IPS-NIHi7 (cell line): ENCODE measurements around the gene SLCO1C1.
"Not testable (repeated sequence)": the region's sequence is repeated elsewhere in the genome, so short reads cannot be mapped to it uniquely, and the experiment has no call there.

Experiments
- DNase-seq: peaks from one replicate; pipeline ENCODE4 v3.0.0; 2012; ENCODE audit warnings: mixed read lengths; ENCODE audit errors: extremely low spot score

SLCO1C1 gene, protein sequence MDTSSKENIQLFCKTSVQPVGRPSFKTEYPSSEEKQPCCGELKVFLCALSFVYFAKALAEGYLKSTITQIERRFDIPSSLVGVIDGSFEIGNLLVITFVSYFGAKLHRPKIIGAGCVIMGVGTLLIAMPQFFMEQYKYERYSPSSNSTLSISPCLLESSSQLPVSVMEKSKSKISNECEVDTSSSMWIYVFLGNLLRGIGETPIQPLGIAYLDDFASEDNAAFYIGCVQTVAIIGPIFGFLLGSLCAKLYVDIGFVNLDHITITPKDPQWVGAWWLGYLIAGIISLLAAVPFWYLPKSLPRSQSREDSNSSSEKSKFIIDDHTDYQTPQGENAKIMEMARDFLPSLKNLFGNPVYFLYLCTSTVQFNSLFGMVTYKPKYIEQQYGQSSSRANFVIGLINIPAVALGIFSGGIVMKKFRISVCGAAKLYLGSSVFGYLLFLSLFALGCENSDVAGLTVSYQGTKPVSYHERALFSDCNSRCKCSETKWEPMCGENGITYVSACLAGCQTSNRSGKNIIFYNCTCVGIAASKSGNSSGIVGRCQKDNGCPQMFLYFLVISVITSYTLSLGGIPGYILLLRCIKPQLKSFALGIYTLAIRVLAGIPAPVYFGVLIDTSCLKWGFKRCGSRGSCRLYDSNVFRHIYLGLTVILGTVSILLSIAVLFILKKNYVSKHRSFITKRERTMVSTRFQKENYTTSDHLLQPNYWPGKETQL

DNA sequence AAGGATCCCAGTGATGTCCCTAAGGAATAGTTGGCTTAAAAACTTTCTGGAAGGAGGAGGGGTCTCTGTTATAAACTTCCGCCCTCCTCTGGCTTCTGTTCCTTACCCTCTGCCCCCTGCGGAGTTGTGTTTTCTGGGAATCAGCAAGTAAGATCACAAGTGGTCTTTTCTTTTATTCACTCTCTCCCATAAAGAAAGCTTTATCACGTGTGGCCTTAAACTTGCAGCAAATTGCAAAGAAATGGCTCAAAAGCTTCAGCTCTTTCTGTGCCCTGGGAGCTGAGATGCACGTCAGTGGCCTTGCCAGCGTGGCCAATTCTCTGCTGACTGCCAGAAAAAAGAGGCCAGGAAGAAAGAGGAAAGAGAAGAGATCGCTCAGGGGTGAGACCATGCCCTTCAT lies at the start of gene SLCO1C1:
SLCO1C1 (plus strand) TSS at position 101 of the 400 bp plus-strand sequence. CDS start 4,245 bp downstream, outside the sequence.
- DNase-seq, result peak; percentile 13

DNA sequence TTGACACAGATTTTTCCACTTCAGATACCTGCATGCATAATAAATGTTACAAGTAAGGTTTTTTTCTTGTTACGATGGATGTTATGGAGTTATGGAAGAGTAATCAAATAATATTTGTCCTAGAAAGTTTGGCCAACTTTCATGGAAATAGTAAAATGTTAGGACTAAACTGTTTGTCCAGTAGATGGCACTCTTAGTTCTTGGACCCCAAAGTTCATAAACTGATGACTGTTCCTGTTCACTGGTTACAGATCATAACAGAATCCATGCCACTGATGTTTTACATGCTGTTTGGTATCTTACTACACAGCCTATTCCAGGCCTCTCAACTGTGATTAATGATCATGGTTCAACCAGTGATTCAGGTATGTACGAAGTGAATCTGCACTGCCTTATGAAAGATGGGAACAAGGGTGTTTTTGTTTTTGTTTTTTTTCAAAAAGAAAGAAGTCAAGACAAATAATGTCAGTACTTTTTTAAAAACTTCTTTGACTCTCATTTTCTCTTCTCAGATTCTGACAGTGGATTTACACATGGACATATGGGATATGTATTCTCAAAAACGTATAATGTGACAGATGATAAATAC lies 48.8 kb upstream of the SLCO1C1 start:
- DNase-seq, result peak; percentile 17

DNA sequence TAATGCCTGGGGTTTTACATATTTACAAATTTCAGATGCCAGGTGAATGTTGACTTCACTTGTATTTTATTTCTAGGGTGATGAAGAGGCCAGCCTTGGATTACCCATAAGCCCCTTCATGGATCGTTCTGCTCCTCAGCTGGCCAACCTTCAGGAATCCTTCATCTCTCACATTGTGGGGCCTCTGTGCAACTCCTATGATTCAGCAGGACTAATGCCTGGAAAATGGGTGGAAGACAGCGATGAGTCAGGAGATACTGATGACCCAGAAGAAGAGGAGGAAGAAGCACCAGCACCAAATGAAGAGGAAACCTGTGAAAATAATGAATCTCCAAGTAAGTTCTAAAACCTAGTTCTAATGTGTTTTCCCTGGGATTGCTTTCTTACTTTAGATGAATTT lies 41.3 kb upstream of the SLCO1C1 start:
- no peak for DNase-seq

DNA sequence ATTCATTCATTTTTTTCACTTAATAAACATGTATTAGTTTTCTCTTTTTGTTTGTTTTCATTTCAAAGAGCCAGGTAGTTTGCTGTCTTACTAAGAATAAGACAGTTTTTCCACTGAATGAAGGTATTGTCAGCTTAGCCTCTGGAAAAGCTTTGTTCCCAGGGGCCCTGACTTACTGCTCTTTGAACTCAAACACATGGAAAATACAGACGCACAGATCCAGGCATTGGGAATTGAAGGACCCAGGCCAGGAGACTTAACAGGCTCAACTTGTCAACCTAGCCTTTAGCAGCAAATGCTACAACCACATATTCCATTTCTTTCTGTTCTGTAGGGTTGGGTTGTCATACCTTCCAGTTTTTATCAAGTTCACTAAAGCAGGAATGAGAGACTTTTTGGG lies 38.5 kb upstream of the SLCO1C1 start:
- peak; percentile 13 for DNase-seq

DNA sequence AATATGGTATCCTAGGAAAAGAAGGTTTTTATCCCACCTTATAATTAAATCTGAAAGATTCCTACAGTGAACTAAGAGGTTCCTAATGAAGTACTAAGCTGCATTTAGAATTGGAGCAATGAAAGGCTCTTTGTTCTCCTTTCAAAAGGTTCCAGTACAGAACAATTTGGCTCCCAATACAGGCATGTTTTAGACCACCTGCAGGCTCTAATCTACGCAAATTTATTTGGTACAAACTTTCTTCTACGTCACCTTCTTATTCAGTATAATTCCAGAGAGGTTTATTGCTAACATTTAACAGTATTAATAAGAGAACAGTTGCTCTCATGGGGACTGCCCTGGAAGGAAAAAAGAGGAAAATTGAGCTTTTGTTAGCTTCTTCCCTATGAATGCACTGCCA lies 37.6 kb upstream of the SLCO1C1 start:
- DNase-seq, result no peak

DNA sequence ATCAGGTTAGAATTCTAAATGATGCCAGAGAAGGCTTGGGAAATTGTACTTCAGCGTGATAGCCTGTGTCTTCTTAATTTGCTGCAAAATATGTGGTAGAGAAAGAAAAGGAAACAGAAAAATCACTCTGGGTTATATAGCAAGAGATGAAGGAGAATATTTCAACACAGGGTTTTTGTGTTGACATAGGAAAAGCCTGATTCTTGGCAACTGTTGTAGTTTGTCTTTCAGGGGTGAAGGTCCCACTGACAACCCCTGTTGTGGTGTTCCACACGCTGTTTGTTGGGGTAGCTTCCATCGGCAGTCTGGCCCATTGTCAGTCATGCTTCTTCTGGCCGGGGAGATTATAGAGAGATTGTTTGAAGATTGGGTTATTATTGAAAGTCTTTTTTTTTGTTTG lies 13.8 kb upstream of the SLCO1C1 start:
- no peak for DNase-seq

DNA sequence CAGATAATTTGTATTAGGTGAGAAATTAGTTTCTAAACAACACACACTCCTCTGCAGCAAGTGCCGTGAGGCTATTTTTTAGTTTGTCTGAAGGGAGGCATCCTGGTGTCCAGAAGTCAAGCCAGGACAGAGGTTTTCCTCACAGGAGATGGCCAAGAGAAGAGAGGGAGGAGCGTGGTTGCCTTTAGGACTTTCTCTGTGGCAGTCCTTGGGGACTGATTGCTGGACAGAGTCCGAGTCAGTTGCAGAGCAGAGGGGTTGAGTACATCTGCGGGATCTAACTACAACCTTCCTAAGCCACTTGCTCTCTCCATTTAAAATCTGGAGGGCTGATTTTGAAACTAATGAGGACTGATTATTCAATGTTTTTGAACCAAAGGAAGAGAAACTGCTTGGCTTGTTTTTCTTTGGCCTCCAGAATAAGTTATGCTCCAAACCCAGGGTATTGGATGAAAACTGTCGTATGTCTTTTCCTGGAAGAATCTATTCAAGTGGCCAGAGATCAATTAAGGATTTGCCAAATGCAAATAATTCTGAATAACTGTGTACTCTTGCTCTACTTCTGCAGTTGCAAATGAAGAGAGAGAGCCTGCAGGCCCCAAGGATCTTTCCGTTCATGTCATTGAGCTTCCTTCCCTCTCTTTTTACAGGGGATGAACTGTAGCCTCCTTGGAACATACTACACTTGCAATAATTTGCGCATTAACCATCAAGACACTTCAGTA lies 1.2 kb downstream of the SLCO1C1 start:
- peak; percentile 10 for DNase-seq

DNA sequence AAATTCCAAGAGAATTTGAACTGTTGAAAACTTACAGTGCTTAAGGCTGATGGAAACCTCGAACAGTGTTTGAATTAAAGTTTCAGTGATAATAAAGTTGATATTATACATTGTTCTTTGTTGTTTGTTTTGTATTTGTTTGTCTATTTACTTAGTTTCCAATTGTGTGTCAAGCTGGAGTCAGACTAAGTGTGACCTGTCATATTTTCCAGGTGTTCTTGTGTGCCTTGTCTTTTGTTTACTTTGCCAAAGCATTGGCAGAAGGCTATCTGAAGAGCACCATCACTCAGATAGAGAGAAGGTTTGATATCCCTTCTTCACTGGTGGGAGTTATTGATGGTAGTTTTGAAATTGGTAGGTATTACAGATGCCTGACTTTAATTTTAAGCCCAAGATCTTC lies 6.0 kb downstream of the SLCO1C1 start:
- DNase-seq, result no peak

DNA sequence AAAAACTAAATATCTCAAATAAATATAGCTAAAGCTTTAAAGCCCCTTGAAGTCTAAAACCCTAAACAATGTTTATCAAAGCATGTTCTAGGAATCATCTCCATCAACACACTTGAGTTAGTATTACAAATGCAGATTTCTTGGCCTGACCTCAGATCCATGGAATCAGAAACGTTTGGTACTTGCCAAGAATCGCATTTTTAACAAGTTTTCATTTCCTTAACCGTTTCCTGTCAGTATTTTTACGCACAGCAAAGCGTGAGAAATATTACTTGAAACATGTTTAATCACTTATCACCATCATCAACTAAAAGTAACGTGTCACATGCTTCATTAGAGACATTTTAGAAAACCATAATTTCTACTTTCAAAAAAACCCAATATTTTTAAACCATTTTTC lies 9.7 kb downstream of the SLCO1C1 start:
- no peak for DNase-seq

DNA sequence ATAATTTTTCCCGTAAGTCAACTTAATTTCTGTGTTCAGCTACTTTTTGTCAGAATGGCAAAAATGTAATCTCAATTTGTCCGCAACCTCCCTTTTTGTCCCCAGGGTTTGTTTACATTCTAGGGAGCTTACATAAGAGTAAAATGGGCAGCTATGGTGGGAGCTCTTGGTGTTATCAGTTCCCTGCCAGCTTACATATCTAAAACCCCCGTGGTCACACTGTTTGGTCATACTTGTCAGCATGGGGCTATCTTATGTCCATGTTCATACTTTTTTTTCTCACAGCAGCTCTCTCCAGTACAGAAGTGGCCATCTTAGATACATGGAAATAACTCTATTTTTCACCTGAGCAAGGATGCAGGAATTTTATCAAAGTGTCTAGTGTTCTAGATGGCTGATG lies 16.7 kb downstream of the SLCO1C1 start:
- DNase-seq, result no peak

DNA sequence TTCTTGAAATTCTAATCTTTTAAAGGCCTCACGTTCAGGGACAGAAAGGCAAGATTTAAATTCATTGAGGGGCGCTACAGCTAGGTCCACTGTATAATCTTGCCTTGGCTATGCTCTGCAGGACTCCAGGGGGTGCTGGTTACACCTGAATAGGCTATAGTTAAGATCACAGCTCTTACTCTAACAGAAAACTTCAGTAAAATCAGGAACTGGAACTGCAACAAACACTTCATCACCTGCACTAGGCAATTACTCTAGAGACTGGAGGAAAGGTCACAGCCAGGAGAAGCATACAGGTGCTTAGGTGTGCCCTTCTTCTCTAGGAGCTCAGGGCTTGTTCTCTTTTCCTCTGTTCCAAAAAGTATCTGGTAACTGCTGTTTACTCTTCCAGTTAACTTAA lies 20.9 kb downstream of the SLCO1C1 start:
- DNase-seq, result peak; percentile 46

DNA sequence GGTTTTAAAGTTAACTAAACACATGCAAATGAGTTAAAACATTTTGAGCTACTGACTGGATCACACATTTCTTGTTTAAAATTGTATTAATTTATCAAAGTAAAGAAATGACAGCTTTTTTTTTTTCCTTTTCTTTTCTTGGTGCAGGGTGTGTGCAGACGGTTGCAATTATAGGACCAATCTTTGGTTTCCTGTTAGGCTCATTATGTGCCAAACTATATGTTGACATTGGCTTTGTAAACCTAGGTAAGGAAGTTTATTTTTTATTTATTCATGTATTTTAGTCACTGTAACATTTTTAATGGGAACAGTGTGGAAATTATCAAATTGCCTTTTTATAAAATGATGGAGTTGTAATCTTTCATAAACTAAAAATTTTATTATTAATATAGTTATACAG lies 21.9 kb downstream of the SLCO1C1 start:
- DNase-seq, result no peak

DNA sequence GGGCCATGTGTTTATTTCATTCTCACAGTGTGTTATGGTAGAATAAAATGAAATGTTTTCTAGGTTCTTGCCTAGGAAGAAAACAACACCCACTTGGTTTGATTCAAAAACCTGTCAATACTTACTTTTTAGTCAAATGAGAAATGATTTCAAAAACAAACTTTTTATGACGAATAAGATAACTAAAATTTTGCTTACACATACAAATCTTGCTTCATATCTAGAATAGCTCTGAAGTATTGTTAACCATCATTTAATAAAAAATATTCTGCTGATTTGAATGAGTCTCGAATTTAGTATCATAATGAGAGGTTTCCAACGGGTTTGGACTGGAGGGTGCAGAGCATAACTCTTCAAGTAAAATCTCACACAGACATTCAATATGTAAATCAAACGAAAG lies 23.2 kb downstream of the SLCO1C1 start:
- no peak for DNase-seq

DNA sequence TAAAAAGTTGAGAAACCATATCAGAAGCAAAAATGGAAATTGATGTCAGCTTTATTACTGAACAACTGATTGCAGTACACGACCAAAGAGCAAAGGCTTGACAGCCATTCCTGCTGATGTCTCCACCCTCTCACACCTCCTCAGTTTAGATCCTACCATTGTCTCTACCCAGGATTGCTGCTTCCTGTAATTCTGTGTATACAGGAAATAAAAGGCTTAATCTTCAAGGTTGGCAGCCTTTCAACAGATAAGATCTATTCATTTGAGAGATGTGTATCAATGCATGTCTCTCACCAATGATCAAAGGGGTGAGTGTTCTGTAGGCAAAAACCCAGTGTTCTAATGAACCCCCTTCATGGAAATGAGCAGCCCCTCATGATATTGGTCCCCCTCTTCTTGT lies 27.0 kb downstream of the SLCO1C1 start:
- no peak for DNase-seq

DNA sequence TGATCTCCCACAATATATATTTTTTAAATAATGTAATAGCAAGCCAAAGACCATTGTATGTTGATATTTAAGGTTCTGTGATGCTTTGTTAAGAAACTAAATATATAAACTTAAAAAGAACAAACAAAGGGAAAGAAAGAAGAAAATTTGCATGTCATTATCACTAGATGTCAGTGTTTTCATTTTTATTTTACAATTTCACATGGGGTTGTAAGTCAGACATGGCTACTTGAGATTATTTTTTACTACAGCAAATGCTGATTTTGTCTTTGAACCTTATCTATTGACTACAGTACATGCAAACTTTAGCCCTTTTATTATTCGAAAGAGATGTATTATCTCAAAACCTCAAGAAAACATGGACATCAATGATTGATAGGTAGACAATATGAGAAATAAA lies 36.1 kb downstream of the SLCO1C1 start:
- no peak for DNase-seq

DNA sequence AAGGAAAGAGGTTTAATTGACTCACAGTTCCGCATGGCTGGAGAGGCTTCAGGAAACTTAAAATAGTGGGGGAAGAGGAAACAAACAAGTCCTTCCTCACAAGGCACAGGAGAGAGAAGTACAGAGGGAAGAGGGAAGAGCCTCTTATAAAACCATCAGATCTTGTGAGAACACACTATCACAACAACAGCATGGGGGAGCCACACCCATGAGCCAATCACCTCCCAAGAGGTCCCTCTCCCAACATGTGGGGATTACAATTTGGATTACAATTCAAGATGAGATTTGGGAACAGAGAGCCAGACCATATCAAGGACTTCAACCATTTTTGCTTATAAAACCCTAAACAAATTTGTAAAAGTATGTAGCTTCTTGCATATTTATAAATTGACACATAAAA lies 45.8 kb downstream of the SLCO1C1 start:
- no peak for DNase-seq

DNA sequence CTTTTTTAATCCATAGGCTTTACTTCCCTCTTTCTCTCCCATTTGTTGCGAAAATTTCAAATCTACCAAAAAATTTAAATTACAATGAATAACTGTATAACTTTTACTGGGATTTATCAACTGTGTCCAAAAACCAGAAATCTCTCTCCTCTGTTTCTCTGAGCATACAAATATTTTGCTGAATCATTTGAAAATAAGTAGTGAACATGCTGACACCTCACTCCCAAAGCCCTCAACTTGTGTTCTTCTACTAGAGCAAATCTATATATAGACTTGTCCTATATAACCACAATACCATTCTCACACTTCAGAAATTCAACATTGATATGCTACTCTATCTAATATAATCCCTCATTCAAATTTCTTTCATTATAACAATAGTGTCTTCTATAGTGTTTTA lies 53.1 kb downstream of the SLCO1C1 start:
- DNase-seq, result no peak

DNA sequence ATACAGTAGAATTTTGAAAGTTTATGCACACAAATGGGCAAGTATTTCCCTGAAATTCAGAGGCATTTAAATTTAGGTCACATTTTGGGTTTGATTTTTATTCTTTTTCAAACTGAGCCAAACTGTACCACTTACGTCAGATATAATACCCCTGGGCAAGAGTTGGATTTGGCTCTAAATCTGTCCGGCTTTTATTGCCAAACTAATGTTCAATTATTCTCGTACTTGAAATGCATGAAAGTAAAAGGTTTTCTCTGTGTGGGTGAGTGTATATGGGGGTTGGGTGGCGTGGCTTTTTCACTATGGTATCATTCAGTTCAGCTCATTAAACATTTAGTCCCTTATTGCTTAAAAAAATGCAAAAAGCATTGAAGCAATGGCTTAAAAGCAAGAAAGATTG lies 55.9 kb downstream of the SLCO1C1 start:
- DNase-seq, result no peak

DNA sequence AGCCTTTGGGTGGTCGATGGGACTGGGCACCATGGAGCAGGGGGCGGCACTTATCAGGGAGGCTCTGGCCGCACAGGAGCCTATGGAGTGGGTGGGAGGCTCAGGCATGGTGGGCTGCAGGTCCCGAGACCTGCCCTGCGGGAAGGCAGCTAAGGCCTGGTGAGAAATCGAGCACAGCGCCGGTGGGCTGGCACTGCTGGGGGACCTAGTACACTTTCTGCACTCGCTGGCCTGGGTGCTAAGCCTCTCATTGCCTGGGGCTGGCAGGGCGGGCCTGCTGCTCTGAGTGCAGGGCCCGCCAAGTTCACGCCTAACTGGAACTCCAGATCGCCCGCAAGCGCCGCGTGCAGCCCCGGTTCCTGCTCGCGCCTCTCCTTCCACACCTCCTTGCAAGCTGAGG lies 82.3 kb downstream of the SLCO1C1 start:
- no peak for DNase-seq

DNA sequence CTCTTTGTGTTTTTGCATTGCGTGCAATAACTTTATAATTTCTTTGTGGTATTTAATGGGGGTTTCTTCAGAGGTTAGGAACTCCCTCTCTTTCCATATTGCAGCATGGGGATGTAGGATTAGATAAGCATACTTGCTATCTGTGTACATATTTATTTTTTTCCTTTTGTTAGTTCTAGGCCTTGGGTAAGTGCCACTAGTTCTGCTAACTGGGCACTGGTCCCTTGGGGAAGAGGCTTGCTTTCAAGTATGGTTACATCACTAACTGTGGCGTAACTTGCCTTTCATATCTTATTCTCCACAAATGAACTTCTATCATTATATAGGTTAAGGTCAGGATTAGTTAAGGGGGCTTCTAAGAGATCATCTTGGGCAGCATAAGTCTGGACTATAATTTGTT lies 83.8 kb downstream of the SLCO1C1 start:
- no peak for DNase-seq

DNA sequence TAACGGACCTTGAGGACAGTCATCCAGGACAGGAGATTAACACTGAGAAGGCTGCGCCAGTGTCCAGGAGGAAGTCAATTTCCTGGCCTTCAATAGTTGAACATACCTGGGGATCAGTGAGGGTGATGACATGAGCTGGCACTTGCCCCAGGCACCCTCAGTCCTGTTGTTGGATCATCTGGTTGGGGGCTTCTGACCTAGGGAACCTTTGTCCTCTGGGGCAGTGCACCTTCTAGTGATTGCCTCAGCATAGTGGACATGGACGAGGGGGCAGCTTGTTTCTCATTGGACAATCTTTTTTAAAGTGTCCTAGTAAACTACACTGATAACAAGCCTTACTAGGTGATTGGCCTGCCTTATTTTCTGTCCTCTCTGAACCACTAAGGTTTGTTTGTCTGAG lies 84.8 kb downstream of the SLCO1C1 start:
- not testable (repeated sequence) for DNase-seq

DNA sequence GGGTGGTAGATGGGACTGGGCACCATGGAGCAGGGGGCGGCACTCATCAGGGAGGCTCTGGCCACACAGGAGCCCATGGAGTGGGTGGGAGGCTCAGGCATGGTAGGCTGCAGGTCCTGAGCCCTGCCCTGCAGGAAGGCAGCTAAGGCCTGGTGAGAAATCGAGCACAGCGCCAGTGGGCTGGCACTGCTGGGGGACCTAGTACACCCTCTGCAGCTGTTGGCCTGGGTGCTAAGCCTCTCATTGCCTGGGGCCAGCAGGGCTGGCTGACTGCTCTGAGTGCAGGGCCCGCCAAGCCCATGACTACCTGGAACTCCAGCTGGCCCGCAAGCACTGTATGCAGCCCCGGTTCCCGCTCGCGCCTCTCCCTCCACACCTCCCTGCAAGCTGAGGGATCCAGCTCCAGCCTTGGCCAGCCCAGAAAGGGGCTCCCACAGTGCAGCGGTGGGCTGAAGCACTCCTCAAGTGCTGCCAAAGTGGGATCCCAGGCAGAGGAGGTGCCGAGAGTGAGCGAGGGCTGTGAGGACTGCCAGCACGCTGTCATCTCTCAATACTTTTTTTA lies 88.7 kb downstream of the SLCO1C1 start:
- not testable (repeated sequence) for DNase-seq
